Neural progenitor cell (in vitro differentiated cells): ENCODE data around the gene PCDHA2. TPM values are rescaled to one million over a fixed set of nuclear protein-coding genes. Genes with fewer than 3 reads are reported as not detected.
A peak's percentile ranks its signal among the peaks of the same experiment; 100 is the strongest.
"Not testable (repeated sequence)": the region's sequence is repeated elsewhere in the genome, so short reads cannot be mapped to it uniquely, and the experiment has no call there.

ENCODE experiments used
- DNase-seq: peaks from one replicate; pipeline ENCODE4 v3.0.0-alpha.2; 2016; ENCODE audit warnings: low spot score
- H2AFZ ChIP-seq: fragments of 200-600 bp; sonication (generic); replicated peaks from 2 replicates; pipeline ENCODE4 v1.6.1; 2016; ENCODE audit warnings: antibody characterized with exemption
- H3F3A ChIP-seq: fragments of 200-600 bp; sonication (generic); 2 replicates; pipeline ENCODE4 v1.6.1; 2016; ENCODE audit warnings: antibody characterized with exemption, low read depth
- H3K27ac ChIP-seq: fragments of 200-600 bp; sonication (generic); 2 replicates; pipeline ENCODE4 v1.5.1; 2016; ENCODE audit warnings: mild to moderate bottlenecking
- H3K27me3 ChIP-seq: fragments of 200-600 bp; sonication (generic); 2 replicates; pipeline ENCODE4 v1.6.1; 2016; ENCODE audit warnings: mild to moderate bottlenecking, moderate library complexity
- H3K36me3 ChIP-seq: fragments of 200-600 bp; sonication (generic); 2 replicates; pipeline ENCODE4 v1.5.1; 2016
- H3K4me1 ChIP-seq: fragments of 200-600 bp; sonication (generic); 2 replicates; pipeline ENCODE4 v1.6.1; 2016; ENCODE audit warnings: mixed run types
- H3K4me2 ChIP-seq: fragments of 200-600 bp; sonication (generic); 2 replicates; pipeline ENCODE4 v1.6.1; 2016
- H3K4me3 ChIP-seq: fragments of 200-600 bp; sonication (generic); 2 replicates; pipeline ENCODE4 v1.5.1; 2016
- H3K79me2 ChIP-seq: fragments of 200-600 bp; sonication (generic); 2 replicates; pipeline ENCODE4 v1.6.1; 2016; ENCODE audit warnings: low read depth
- H3K9ac ChIP-seq: fragments of 200-600 bp; sonication (generic); 2 replicates; pipeline ENCODE4 v1.6.1; 2016
- H3K9me3 ChIP-seq: fragments of 200-600 bp; sonication (generic); 2 replicates; pipeline ENCODE4 v1.5.1; 2016; ENCODE audit warnings: low read depth
- H4K20me1 ChIP-seq: fragments of 200-600 bp; sonication (generic); 2 replicates; pipeline ENCODE4 v1.6.1; 2016; ENCODE audit warnings: low read depth
- H3K27ac Mint-ChIP-seq: 3 replicates; pipeline ENCODE4 v1.8.0; 2021; ENCODE audit warnings: mixed read lengths
- H3K27me3 Mint-ChIP-seq: 2 replicates; pipeline ENCODE4 v1.8.0; 2022; ENCODE audit warnings: low read depth, mild to moderate bottlenecking, inconsistent platforms, moderate library complexity, mixed read lengths; ENCODE audit not compliant: insufficient read depth
- H3K36me3 Mint-ChIP-seq: 3 replicates; pipeline ENCODE4 v1.8.0; 2021; ENCODE audit warnings: mixed read lengths
- H3K4me1 Mint-ChIP-seq: 3 replicates; pipeline ENCODE4 v1.8.0; 2021; ENCODE audit warnings: mixed read lengths
- H3K4me3 Mint-ChIP-seq: 3 replicates; pipeline ENCODE4 v1.8.0; 2021; ENCODE audit warnings: mild to moderate bottlenecking, moderate library complexity, mixed read lengths
- H3K9me3 Mint-ChIP-seq: 3 replicates; pipeline ENCODE4 v1.8.0; 2020; ENCODE audit warnings: mixed read lengths
- EZH2 ChIP-seq: fragments of 200-600 bp; sonication (generic); IDR thresholded peaks from 2 replicates; pipeline ENCODE4 v1.6.1; 2017; ENCODE audit warnings: antibody characterized with exemption, mild to moderate bottlenecking, moderate library complexity
- EZH2phosphoT487 ChIP-seq: fragments of 200-600 bp; sonication (generic); IDR thresholded peaks from 2 replicates; pipeline ENCODE4 v1.6.1; 2017; ENCODE audit warnings: antibody characterized with exemption
- total RNA-seq: library from RNA; depleted of rRNA; stranded (reverse); fragments of >200 nt; gene quantifications from 2 replicates; pipeline ENCODE4 v1.2.3, GENCODE V29; 2015; ENCODE audit warnings: low replicate concordance
- TF ChIP-seq, protein P1 (sequence below): fragments of 200-600 bp; sonication (generic); IDR thresholded peaks from 2 replicates; pipeline ENCODE4 v1.5.1; 2017; ENCODE audit warnings: antibody characterized with exemption, mild to moderate bottlenecking

PCDHA2 gene
- total RNA-seq, 1 donor from 2014 or later, result 3.7 TPM

- Mint-ChIP-seq H3K4me3 (no peak overlapping the region), H3K9me3 (peaks cover 69% of the 10 kb centered on the region), H3K27ac (no peak overlapping the region), H3K27me3 (peaks cover 2% of the 10 kb centered on the region), H3K4me1 (no peaks in the 10 kb centered on the region), H3K36me3 (no peaks in the 10 kb centered on the region)
- no peak overlapping the region for H2AFZ ChIP-seq
- TF ChIP-seq EZH2 (no peak), EZH2phosphoT487 (no peak)
- TF ChIP-seq, protein P1, sequence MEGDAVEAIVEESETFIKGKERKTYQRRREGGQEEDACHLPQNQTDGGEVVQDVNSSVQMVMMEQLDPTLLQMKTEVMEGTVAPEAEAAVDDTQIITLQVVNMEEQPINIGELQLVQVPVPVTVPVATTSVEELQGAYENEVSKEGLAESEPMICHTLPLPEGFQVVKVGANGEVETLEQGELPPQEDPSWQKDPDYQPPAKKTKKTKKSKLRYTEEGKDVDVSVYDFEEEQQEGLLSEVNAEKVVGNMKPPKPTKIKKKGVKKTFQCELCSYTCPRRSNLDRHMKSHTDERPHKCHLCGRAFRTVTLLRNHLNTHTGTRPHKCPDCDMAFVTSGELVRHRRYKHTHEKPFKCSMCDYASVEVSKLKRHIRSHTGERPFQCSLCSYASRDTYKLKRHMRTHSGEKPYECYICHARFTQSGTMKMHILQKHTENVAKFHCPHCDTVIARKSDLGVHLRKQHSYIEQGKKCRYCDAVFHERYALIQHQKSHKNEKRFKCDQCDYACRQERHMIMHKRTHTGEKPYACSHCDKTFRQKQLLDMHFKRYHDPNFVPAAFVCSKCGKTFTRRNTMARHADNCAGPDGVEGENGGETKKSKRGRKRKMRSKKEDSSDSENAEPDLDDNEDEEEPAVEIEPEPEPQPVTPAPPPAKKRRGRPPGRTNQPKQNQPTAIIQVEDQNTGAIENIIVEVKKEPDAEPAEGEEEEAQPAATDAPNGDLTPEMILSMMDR, result no peak
- H3K27me3 ChIP-seq, result no peaks in the 10 kb centered on the region
- no peaks in the 10 kb centered on the region for H3K36me3 ChIP-seq
- H3K79me2 ChIP-seq, result no peaks in the 10 kb centered on the region
- H3K27ac ChIP-seq, result no peak overlapping the region
- H3K9me3 ChIP-seq, result peaks cover 47% of the 10 kb centered on the region
- no peaks in the 10 kb centered on the region for H4K20me1 ChIP-seq
- no peak overlapping the region for H3K4me2 ChIP-seq
- no peak overlapping the region for H3K9ac ChIP-seq
- no peaks in the 10 kb centered on the region for H3F3A ChIP-seq
- DNase-seq, result no peak
- H3K4me1 ChIP-seq, result no peaks in the 10 kb centered on the region
- no peak overlapping the region for H3K4me3 ChIP-seq
Observed at GRCh38 chr5:140767444-140767843, 27.2 kb upstream of the PCDHA2 start.

- Mint-ChIP-seq H3K9me3 (peaks cover 57% of the 10 kb centered on the region), H3K36me3 (no peaks in the 10 kb centered on the region)
Observed at GRCh38 chr5:140780512-140780911, 14.1 kb upstream of the PCDHA2 start.

DNA sequence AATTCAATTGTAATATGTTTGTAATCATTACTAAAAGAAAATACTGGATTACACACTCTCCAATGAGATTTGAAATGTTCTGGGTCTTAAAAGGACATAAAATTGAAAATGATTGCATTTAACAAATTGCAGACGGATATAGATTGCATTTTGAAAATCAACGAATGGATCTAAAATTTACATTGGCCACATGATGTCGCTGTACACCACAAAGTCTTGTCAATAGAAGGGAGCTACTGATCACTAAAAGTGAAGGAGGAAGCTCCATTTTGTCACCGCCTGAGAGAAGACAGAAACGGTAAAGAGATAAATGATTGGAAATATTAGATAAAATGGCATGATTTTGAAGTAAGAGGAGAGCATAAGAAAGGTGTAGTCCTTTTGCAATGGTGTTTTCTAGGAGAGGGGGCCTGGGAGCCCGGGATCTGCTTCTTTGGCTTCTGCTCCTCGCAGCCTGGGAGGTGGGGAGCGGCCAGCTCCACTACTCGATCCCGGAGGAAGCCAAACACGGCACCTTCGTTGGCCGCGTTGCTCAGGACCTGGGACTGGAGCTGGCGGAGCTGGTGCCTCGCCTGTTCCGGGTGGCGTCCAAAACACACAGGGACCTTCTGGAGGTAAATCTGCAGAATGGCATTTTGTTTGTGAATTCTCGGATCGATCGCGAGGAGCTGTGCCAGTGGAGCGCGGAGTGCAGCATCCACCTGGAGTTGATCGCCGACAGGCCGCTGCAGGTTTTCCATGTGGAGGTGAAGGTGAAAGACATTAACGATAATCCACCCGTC is 8.6 kb upstream of the PCDHA2 start, which contains the start of gene PCDHA1:
Gene PCDHA1, plus strand, starts transcription at position 236 of the 782 bp plus-strand sequence.
- no peaks in the 10 kb centered on the region for H4K20me1 ChIP-seq
- no peak within 1 kb of the TSS for H3K27ac ChIP-seq
- DNase-seq, result no peak
- H3K79me2 ChIP-seq, result no peaks in the 10 kb centered on the region
- H3K9me3 ChIP-seq, result peaks cover 7% of the 10 kb centered on the region
- H3K27me3 Mint-ChIP-seq, result peaks cover 2% of the 10 kb centered on the region
- H3K4me3 ChIP-seq, result no peak within 1 kb of the TSS
- no peak within 1 kb of the TSS for H3K27ac Mint-ChIP-seq
- no peak within 1 kb of the TSS for H3K4me2 ChIP-seq
- H3K36me3 Mint-ChIP-seq, result no peaks in the 10 kb centered on the region
- no peak within 1 kb of the TSS for H3K9ac ChIP-seq
- no peak for TF ChIP-seq EZH2phosphoT487
- TF ChIP-seq, protein P1, result peak; percentile 37
- peaks cover 42% of the 10 kb centered on the region for H3K9me3 Mint-ChIP-seq
- H3K36me3 ChIP-seq, result no peaks in the 10 kb centered on the region
- no peaks in the 10 kb centered on the region for H3K4me1 ChIP-seq
- no peaks in the 10 kb centered on the region for H3K4me1 Mint-ChIP-seq
- no peaks in the 10 kb centered on the region for H3F3A ChIP-seq
- H2AFZ ChIP-seq, result no peak within 1 kb of the TSS
- no peaks in the 10 kb centered on the region for H3K27me3 ChIP-seq
- no peak within 1 kb of the TSS for H3K4me3 Mint-ChIP-seq

More at GRCh38 chr5:140780512-140780911, 14.1 kb upstream of the PCDHA2 start:
- Histone ChIP-seq H3K79me2 (no peaks in the 10 kb centered on the region), H4K20me1 (no peaks in the 10 kb centered on the region), H3K4me1 (no peaks in the 10 kb centered on the region), H3K4me3 (no peak overlapping the region), H3F3A (no peaks in the 10 kb centered on the region), H3K9ac (no peak overlapping the region), H3K9me3 (peaks cover 2% of the 10 kb centered on the region), H3K27me3 (no peaks in the 10 kb centered on the region), H2AFZ (no peak overlapping the region), H3K36me3 (no peaks in the 10 kb centered on the region), H3K4me2 (no peak overlapping the region), H3K27ac (no peak overlapping the region)
- H3K4me3 Mint-ChIP-seq, result no peak overlapping the region
- H3K4me1 Mint-ChIP-seq, result no peaks in the 10 kb centered on the region
- no peak for DNase-seq
- H3K27ac Mint-ChIP-seq, result no peak overlapping the region
- no peak for TF ChIP-seq EZH2phosphoT487
- H3K27me3 Mint-ChIP-seq, result peaks cover 2% of the 10 kb centered on the region

GRCh38 chr5:140787422-140787821 is 7.2 kb upstream of the PCDHA2 start:
- not testable (repeated sequence) for DNase-seq, H3K4me1 Mint-ChIP-seq, H3K4me3 Mint-ChIP-seq, H2AFZ ChIP-seq, H3K27me3 ChIP-seq, H3K27ac ChIP-seq, H3K36me3 Mint-ChIP-seq, H3F3A ChIP-seq, H3K4me2 ChIP-seq, H3K9ac ChIP-seq, H3K27me3 Mint-ChIP-seq, H4K20me1 ChIP-seq, H3K36me3 ChIP-seq, H3K9me3 ChIP-seq, H3K4me1 ChIP-seq, H3K79me2 ChIP-seq, H3K4me3 ChIP-seq, H3K27ac Mint-ChIP-seq
- peaks cover 47% of the 10 kb centered on the region for H3K9me3 Mint-ChIP-seq

DNA sequence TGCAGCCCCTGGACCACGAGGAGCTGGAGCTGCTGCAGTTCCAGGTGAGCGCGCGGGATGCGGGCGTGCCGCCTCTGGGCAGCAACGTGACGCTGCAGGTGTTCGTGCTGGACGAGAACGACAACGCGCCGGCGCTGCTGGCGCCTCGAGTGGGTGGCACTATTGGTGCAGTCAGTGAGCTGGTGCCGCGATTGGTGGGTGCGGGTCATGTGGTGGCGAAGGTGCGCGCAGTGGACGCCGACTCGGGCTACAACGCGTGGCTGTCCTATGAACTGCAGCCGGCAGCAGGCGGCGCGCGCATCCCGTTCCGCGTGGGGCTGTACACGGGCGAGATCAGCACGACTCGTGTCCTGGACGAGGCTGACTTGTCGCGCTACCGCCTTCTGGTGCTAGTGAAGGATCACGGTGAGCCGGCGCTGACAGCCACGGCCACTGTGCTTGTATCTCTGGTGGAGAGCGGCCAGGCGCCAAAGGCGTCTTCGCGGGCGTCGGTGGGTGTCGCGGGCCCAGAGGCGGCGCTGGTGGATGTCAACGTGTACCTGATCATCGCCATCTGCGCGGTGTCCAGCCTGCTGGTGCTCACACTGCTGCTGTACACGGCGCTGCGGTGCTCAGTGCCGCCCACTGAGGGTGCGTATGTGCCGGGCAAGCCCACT is 6.7 kb upstream of the PCDHA2 start:
- not testable (repeated sequence) for H3K4me1 ChIP-seq, H3K4me2 ChIP-seq, H4K20me1 ChIP-seq, H3K9ac ChIP-seq, H3K4me3 Mint-ChIP-seq, H2AFZ ChIP-seq, H3K27ac ChIP-seq, H3F3A ChIP-seq, H3K4me3 ChIP-seq, H3K79me2 ChIP-seq, H3K36me3 Mint-ChIP-seq, H3K4me1 Mint-ChIP-seq, H3K9me3 ChIP-seq, H3K27me3 Mint-ChIP-seq, DNase-seq, H3K36me3 ChIP-seq, H3K27me3 ChIP-seq, H3K27ac Mint-ChIP-seq
- H3K9me3 Mint-ChIP-seq, result peaks cover 45% of the 10 kb centered on the region
